GM23338 (cell line): ENCODE results near the gene ADCYAP1. TPM values are rescaled to one million over a fixed set of nuclear protein-coding genes. Genes with fewer than 3 reads are reported as not detected.

Experiments used
- ATAC-seq: fragments of 200-7000 bp; cut with Tn5 transposase; 3 replicates; pipeline ENCODE4 v1.9.1; 2020
- DNase-seq: peaks from one replicate; pipeline ENCODE4 v3.0.0-alpha.2; 2015; ENCODE audit warnings: low spot score
- H2AFZ ChIP-seq: fragments of 200-600 bp; sonication (generic); 2 replicates; pipeline ENCODE4 v1.8.0; 2016; ENCODE audit warnings: antibody characterized with exemption, mild to moderate bottlenecking, moderate library complexity
- H3F3A ChIP-seq: fragments of 200-600 bp; sonication (generic); replicated peaks from 2 replicates; pipeline ENCODE4 v1.8.0; 2017; ENCODE audit warnings: antibody characterized with exemption, mixed run types, low read depth
- H3K27ac ChIP-seq: fragments of 200-600 bp; sonication (generic); 2 replicates; pipeline ENCODE4 v1.6.1; 2016; ENCODE audit warnings: low read depth
- H3K27me3 ChIP-seq: fragments of 200-600 bp; sonication (generic); 2 replicates; pipeline ENCODE4 v1.8.0; 2016; ENCODE audit warnings: mild to moderate bottlenecking, mixed run types, moderate library complexity; ENCODE audit not compliant: insufficient read depth
- H3K36me3 ChIP-seq: fragments of 200-600 bp; sonication (generic); 2 replicates; pipeline ENCODE4 v1.8.0; 2016; ENCODE audit warnings: mild to moderate bottlenecking; ENCODE audit not compliant: insufficient read depth
- H3K4me1 ChIP-seq: fragments of 200-600 bp; sonication (generic); 2 replicates; pipeline ENCODE4 v1.8.0; 2016; ENCODE audit warnings: mild to moderate bottlenecking, moderate library complexity; ENCODE audit not compliant: insufficient read depth
- H3K4me2 ChIP-seq: fragments of 200-600 bp; sonication (generic); 2 replicates; pipeline ENCODE4 v1.7.1; 2017; ENCODE audit warnings: mixed run types
- H3K4me3 ChIP-seq: fragments of 200-600 bp; sonication (generic); 2 replicates; pipeline ENCODE4 v1.6.1; 2016; ENCODE audit warnings: mixed run types
- H3K79me2 ChIP-seq: fragments of 200-600 bp; sonication (generic); replicated peaks from 2 replicates; pipeline ENCODE4 v1.8.0; 2017; ENCODE audit warnings: mild to moderate bottlenecking; ENCODE audit not compliant: insufficient read depth
- H3K9me2 ChIP-seq: fragments of 200-600 bp; sonication (generic); 2 replicates; pipeline ENCODE4 v1.8.0; 2017; ENCODE audit not compliant: insufficient read depth
- H4K20me1 ChIP-seq: fragments of 200-600 bp; sonication (generic); replicated peaks from 2 replicates; pipeline ENCODE4 v1.8.0; 2017; ENCODE audit warnings: mild to moderate bottlenecking; ENCODE audit not compliant: insufficient read depth
- H3K27ac Mint-ChIP-seq: 2 replicates; pipeline ENCODE4 v1.8.0; 2020; ENCODE audit warnings: inconsistent platforms, mild to moderate bottlenecking, moderate library complexity, mixed read lengths
- H3K27me3 Mint-ChIP-seq: 3 replicates; pipeline ENCODE4 v1.8.0; 2022; ENCODE audit warnings: low read depth, mild to moderate bottlenecking, moderate library complexity, mixed read lengths, inconsistent platforms; ENCODE audit not compliant: insufficient read depth, poor library complexity
- H3K36me3 Mint-ChIP-seq: 3 replicates; pipeline ENCODE4 v1.8.0; 2021; ENCODE audit warnings: low read depth, mild to moderate bottlenecking, inconsistent platforms, moderate library complexity, mixed read lengths
- H3K4me1 Mint-ChIP-seq: 3 replicates; pipeline ENCODE4 v1.8.0; 2020; ENCODE audit warnings: mild to moderate bottlenecking, inconsistent platforms, mixed read lengths
- H3K4me3 Mint-ChIP-seq: 3 replicates; pipeline ENCODE4 v1.8.0; 2021; ENCODE audit warnings: moderate library complexity, mild to moderate bottlenecking, inconsistent platforms, mixed read lengths
- H3K9me3 Mint-ChIP-seq: 3 replicates; pipeline ENCODE4 v1.8.0; 2020; ENCODE audit warnings: moderate library complexity, mild to moderate bottlenecking, inconsistent platforms, mixed read lengths
- CREB1 ChIP-seq: fragments of 250-450 bp; sonication (Bioruptor Pico); IDR thresholded peaks from 2 replicates; pipeline ENCODE4 v1.5.0; 2020; ENCODE audit warnings: low read depth, mild to moderate bottlenecking, moderate library complexity
- CTCF ChIP-seq, 2 experiments: fragments of 200-600 bp in 1 of 2; sonication (generic) in 1 of 2; conservative IDR thresholded peaks; 2 replicates each; pipeline versions ENCODE4 v1.5.1 to v1.6.1; 2016 to 2017; ENCODE audit warnings: antibody characterized with exemption in 2 of 2, low read depth in 2 of 2, mild to moderate bottlenecking in 2 of 2, moderate library complexity in 1 of 2
- ETS1 ChIP-seq: IDR thresholded peaks from 2 replicates; pipeline ENCODE4 v1.6.1; 2016; ENCODE audit warnings: antibody characterized with exemption
- NANOG ChIP-seq: IDR thresholded peaks from 2 replicates; pipeline ENCODE4 v1.6.1; 2016; ENCODE audit warnings: antibody characterized with exemption, borderline replicate concordance
- POLR2AphosphoS5 ChIP-seq: IDR thresholded peaks from 2 replicates; pipeline ENCODE4 v1.6.1; 2016; ENCODE audit warnings: antibody characterized with exemption, low read depth
- REST ChIP-seq: IDR thresholded peaks from one replicate; pipeline ENCODE4 v1.6.1; 2018; ENCODE audit warnings: antibody characterized with exemption; ENCODE audit not compliant: unreplicated experiment
- STAT1 ChIP-seq: IDR thresholded peaks from one replicate; pipeline ENCODE4 v1.6.1; 2016; ENCODE audit warnings: antibody characterized with exemption; ENCODE audit not compliant: unreplicated experiment
- ZNF114 ChIP-seq: fragments of 250-450 bp; sonication (Bioruptor Pico); IDR thresholded peaks from 2 replicates; pipeline ENCODE4 v1.5.0; 2020; ENCODE audit warnings: mild to moderate bottlenecking, moderate library complexity
- ZNF331 ChIP-seq: fragments of 250-450 bp; sonication (Bioruptor Pico); IDR thresholded peaks from 2 replicates; pipeline ENCODE4 v1.5.0; 2020; ENCODE audit warnings: low read depth, mild to moderate bottlenecking, moderate library complexity
- ZNF462 ChIP-seq: fragments of 250-450 bp; sonication (Bioruptor Pico); IDR thresholded peaks from 2 replicates; pipeline ENCODE4 v1.5.0; 2020; ENCODE audit warnings: mild to moderate bottlenecking, moderate library complexity
- polyA plus RNA-seq: library from polyadenylated mRNA; unstranded; fragments of >200 nt; fragmentation: Nextera tagmentation; extraction: Ambion mirVana; gene quantifications from 2 replicates; pipeline ENCODE4 v1.2.1, GENCODE V29; 2016
- total RNA-seq: library from RNA; depleted of rRNA; stranded (reverse); fragments of >200 nt; shearing (Covaris generic); gene quantifications from 2 replicates; pipeline ENCODE4 v1.2.3, GENCODE V29; 2014

ADCYAP1 gene
- total and polyA plus RNA-seq, 2 experiments from 2014 or later: not detected

GRCh38 chr18:926946-927345 is 22.3 kb downstream of the ADCYAP1 start (continued):
- no peak for TF ChIP-seq ZNF462 (CRISPR knock-in tag)
- no peak for TF ChIP-seq NANOG
- TF ChIP-seq ZNF114: no peak
- no peak for TF ChIP-seq POLR2AphosphoS5
- no peak for TF ChIP-seq STAT1

GRCh38 chr18:933082-933481 is 28.4 kb downstream of the ADCYAP1 start:
- no peak for DNase-seq
- Histone ChIP-seq H4K20me1 (no peaks in the 10 kb centered on the region), H3K27ac (no peak overlapping the region), H3K79me2 (no peaks in the 10 kb centered on the region), H3K36me3 (no peaks in the 10 kb centered on the region), H3K9me2 (0 out of 2 replicates have a peak, but pooled peaks cover 6% of the 10 kb centered on the region), H2AFZ (no peak overlapping the region; the same call in 1 of the 2 replicates), H3K4me3 (no peak overlapping the region), H3K27me3 (no peaks in the 10 kb centered on the region), H3K4me1 (no peaks in the 10 kb centered on the region), H3F3A (no peaks in the 10 kb centered on the region; the same call in 1 of the 2 replicates), H3K4me2 (no peak overlapping the region)
- H3K9me3 Mint-ChIP-seq: no peaks in the 10 kb centered on the region
- no peak overlapping the region for H3K4me3 Mint-ChIP-seq
- H3K36me3 Mint-ChIP-seq: no peaks in the 10 kb centered on the region
- no peak for ATAC-seq
- no peaks in the 10 kb centered on the region for H3K4me1 Mint-ChIP-seq
- peaks cover 2% of the 10 kb centered on the region for H3K27me3 Mint-ChIP-seq
- H3K27ac Mint-ChIP-seq: no peak overlapping the region
- TF ChIP-seq CREB1 (CRISPR knock-in tag): no peak
- no peak for TF ChIP-seq ZNF331
- no peak for TF ChIP-seq ETS1
- no peak for TF ChIP-seq CTCF (conservative IDR thresholded peaks at IDR 0.05; ENCODE audit: low read depth in 2 of 2)
- no peak for TF ChIP-seq REST
- no peak for TF ChIP-seq NANOG
- TF ChIP-seq POLR2AphosphoS5: no peak
